ENCODE results near the gene SDR42E2.

Gene SDR42E2

GRCh38 chr16:22195695-22196558 lies 33.6 kb downstream of the SDR42E2 start (continued):
- TF ChIP-seq YY2 (tag by site-specific recombination; IDR thresholded peaks at IDR 0.05) (0 out of 2 replicates have a peak, but pooled peaks have one; percentile 29), ZBTB26 (tag by site-specific recombination; optimal IDR thresholded peaks at IDR 0.05) (peak; percentile 19), KLF16 (tag by site-specific recombination; IDR thresholded peaks at IDR 0.05) (peak; percentile 98), ZNF433 (tag by site-specific recombination; IDR thresholded peaks at IDR 0.05; ENCODE audit: low read depth) (0 out of 2 replicates have a peak, but pooled peaks have one; percentile 3), PRDM4 (tag by site-specific recombination; IDR thresholded peaks at IDR 0.05) (peak; percentile 68), ZFP69B (tag by site-specific recombination; IDR thresholded peaks at IDR 0.05) (no peak), ZBTB48 (tag by site-specific recombination; IDR thresholded peaks at IDR 0.05) (no peak), ZNF184 (tag by site-specific recombination; IDR thresholded peaks at IDR 0.05) (0 out of 2 replicates have a peak, but pooled peaks have one; percentile 55), ZNF561 (tag by site-specific recombination; IDR thresholded peaks at IDR 0.05; ENCODE audit: borderline replicate concordance) (peak; percentile 79; the same call in 1 of the 2 replicates), KLF10 (tag by site-specific recombination; IDR thresholded peaks at IDR 0.05) (peak; percentile 80), INSM2 (tag by site-specific recombination; IDR thresholded peaks at IDR 0.05) (peak; percentile 66; the same call in 1 of the 2 replicates), ZSCAN30 (tag by site-specific recombination; IDR thresholded peaks at IDR 0.05) (peak; percentile 81), ZNF24 (tag by site-specific recombination; IDR thresholded peaks at IDR 0.05) (peak; percentile 71; the same call in 1 of the 2 replicates), REPIN1 (tag by site-specific recombination; IDR thresholded peaks at IDR 0.05; ENCODE audit: low read depth) (peak; percentile 66; the same call in 1 of the 2 replicates), ZNF202 (tag by site-specific recombination; IDR thresholded peaks at IDR 0.05; ENCODE audit: borderline replicate concordance) (no peak), ZNF211 (tag by site-specific recombination; IDR thresholded peaks at IDR 0.05; ENCODE audit: low read depth) (no peak), SCRT2 (tag by site-specific recombination; IDR thresholded peaks at IDR 0.05) (no peak), TSHZ1 (tag by site-specific recombination; IDR thresholded peaks at IDR 0.05; ENCODE audit: borderline replicate concordance) (peak; percentile 7; the same call in 1 of the 2 replicates)
- TF ChIP-seq, protein P1, sequence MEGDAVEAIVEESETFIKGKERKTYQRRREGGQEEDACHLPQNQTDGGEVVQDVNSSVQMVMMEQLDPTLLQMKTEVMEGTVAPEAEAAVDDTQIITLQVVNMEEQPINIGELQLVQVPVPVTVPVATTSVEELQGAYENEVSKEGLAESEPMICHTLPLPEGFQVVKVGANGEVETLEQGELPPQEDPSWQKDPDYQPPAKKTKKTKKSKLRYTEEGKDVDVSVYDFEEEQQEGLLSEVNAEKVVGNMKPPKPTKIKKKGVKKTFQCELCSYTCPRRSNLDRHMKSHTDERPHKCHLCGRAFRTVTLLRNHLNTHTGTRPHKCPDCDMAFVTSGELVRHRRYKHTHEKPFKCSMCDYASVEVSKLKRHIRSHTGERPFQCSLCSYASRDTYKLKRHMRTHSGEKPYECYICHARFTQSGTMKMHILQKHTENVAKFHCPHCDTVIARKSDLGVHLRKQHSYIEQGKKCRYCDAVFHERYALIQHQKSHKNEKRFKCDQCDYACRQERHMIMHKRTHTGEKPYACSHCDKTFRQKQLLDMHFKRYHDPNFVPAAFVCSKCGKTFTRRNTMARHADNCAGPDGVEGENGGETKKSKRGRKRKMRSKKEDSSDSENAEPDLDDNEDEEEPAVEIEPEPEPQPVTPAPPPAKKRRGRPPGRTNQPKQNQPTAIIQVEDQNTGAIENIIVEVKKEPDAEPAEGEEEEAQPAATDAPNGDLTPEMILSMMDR (tag by site-specific recombination; IDR thresholded peaks at IDR 0.05), result peak; percentile 83
- TF ChIP-seq, protein P2, sequence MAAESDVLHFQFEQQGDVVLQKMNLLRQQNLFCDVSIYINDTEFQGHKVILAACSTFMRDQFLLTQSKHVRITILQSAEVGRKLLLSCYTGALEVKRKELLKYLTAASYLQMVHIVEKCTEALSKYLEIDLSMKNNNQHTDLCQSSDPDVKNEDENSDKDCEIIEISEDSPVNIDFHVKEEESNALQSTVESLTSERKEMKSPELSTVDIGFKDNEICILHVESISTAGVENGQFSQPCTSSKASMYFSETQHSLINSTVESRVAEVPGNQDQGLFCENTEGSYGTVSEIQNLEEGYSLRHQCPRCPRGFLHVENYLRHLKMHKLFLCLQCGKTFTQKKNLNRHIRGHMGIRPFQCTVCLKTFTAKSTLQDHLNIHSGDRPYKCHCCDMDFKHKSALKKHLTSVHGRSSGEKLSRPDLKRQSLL (tag by site-specific recombination; IDR thresholded peaks at IDR 0.05), result peak; percentile 61; the same call in 1 of the 2 replicates
- TF ChIP-seq, protein P3, sequence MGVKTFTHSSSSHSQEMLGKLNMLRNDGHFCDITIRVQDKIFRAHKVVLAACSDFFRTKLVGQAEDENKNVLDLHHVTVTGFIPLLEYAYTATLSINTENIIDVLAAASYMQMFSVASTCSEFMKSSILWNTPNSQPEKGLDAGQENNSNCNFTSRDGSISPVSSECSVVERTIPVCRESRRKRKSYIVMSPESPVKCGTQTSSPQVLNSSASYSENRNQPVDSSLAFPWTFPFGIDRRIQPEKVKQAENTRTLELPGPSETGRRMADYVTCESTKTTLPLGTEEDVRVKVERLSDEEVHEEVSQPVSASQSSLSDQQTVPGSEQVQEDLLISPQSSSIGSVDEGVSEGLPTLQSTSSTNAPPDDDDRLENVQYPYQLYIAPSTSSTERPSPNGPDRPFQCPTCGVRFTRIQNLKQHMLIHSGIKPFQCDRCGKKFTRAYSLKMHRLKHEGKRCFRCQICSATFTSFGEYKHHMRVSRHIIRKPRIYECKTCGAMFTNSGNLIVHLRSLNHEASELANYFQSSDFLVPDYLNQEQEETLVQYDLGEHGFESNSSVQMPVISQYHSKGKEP (tag by site-specific recombination; IDR thresholded peaks at IDR 0.05), result peak; percentile 55
- TF ChIP-seq, protein P4, sequence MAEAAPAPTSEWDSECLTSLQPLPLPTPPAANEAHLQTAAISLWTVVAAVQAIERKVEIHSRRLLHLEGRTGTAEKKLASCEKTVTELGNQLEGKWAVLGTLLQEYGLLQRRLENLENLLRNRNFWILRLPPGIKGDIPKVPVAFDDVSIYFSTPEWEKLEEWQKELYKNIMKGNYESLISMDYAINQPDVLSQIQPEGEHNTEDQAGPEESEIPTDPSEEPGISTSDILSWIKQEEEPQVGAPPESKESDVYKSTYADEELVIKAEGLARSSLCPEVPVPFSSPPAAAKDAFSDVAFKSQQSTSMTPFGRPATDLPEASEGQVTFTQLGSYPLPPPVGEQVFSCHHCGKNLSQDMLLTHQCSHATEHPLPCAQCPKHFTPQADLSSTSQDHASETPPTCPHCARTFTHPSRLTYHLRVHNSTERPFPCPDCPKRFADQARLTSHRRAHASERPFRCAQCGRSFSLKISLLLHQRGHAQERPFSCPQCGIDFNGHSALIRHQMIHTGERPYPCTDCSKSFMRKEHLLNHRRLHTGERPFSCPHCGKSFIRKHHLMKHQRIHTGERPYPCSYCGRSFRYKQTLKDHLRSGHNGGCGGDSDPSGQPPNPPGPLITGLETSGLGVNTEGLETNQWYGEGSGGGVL (tag by site-specific recombination; IDR thresholded peaks at IDR 0.05), result no peak

Data from HEK293 (cell line).